ENCODE results near the gene BTD. TPM values are rescaled to one million over a fixed set of nuclear protein-coding genes. Genes with fewer than 3 reads are reported as not detected.

The BTD gene
- total and polyA plus RNA-seq, 10 of the 15 experiments (the other 5 are each of a cell fraction or from before 2014, with no cell fraction given), result 3.4 to 10.3 (median 5.0) TPM

DNA sequence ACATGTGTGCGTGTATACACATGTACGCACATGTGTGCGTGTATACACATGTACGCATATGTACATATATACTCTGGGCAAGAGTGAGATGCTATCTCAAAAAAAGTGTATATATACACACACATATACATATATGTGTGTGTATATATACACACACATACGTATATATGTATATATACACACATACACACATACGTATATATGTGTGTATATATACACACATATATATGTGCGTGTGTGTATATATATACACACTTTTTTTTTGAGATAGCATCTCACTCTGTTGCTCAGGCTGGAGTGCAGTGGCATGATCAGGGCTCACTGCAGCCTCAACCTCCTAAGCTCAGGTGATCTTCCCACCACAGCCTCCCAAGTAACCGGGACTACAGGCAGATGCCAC lies 8.6 kb upstream of the BTD start:
- no peaks in the 10 kb centered on the region for H3K79me2 ChIP-seq (ENCODE audit: control insufficient read depth, insufficient read depth, low read length)
- no TSS peak for BruUV-seq (replicated peaks)
- no peaks in the 10 kb centered on the region for H3K9me3 ChIP-seq (replicated peaks; ENCODE audit: control insufficient read depth, insufficient read depth, low read length)
- intact Hi-C loops (cut with micrococcal nuclease; ENCODE audit: unreplicated experiment) (no loop called here), in situ Hi-C loops (cut with MboI) (no loop called here)
- H3K4me2 ChIP-seq (ENCODE audit: control insufficient read depth, insufficient read depth), result no peak overlapping the region
- DNase-seq (ENCODE audit: low read depth, low spot score), result no peak
- peaks cover 0 to 6% of the 10 kb centered on the region in 2 experiments; a peak in 2 of 4 replicates for H3K36me3 ChIP-seq (ENCODE audit: control insufficient read depth in 2 of 2, insufficient read depth in 2 of 2, low read length in 1 of 2)
- ATAC-seq, result no peak
- H3K4me3 ChIP-seq, result no peak overlapping the region
- no peak for TF ChIP-seq HDAC6 (IDR thresholded peaks at IDR 0.05; ENCODE audit: unreplicated experiment)
- TF ChIP-seq, protein P1, sequence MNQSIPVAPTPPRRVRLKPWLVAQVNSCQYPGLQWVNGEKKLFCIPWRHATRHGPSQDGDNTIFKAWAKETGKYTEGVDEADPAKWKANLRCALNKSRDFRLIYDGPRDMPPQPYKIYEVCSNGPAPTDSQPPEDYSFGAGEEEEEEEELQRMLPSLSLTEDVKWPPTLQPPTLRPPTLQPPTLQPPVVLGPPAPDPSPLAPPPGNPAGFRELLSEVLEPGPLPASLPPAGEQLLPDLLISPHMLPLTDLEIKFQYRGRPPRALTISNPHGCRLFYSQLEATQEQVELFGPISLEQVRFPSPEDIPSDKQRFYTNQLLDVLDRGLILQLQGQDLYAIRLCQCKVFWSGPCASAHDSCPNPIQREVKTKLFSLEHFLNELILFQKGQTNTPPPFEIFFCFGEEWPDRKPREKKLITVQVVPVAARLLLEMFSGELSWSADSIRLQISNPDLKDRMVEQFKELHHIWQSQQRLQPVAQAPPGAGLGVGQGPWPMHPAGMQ (IDR thresholded peaks at IDR 0.05; ENCODE audit: borderline replicate concordance), result no peak
- TF ChIP-seq ETV6 (conservative IDR thresholded peaks at IDR 0.05 in 1 of 2, IDR thresholded peaks at IDR 0.05 in 1 of 2; ENCODE audit: borderline replicate concordance in 1 of 2, low read depth in 1 of 2), result no peak
- TF ChIP-seq, protein P2, sequence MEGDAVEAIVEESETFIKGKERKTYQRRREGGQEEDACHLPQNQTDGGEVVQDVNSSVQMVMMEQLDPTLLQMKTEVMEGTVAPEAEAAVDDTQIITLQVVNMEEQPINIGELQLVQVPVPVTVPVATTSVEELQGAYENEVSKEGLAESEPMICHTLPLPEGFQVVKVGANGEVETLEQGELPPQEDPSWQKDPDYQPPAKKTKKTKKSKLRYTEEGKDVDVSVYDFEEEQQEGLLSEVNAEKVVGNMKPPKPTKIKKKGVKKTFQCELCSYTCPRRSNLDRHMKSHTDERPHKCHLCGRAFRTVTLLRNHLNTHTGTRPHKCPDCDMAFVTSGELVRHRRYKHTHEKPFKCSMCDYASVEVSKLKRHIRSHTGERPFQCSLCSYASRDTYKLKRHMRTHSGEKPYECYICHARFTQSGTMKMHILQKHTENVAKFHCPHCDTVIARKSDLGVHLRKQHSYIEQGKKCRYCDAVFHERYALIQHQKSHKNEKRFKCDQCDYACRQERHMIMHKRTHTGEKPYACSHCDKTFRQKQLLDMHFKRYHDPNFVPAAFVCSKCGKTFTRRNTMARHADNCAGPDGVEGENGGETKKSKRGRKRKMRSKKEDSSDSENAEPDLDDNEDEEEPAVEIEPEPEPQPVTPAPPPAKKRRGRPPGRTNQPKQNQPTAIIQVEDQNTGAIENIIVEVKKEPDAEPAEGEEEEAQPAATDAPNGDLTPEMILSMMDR (IDR thresholded peaks at IDR 0.05 in 2 of 3, conservative IDR thresholded peaks at IDR 0.05 in 1 of 3; ENCODE audit: control insufficient read depth in 2 of 3, extremely low read depth in 1 of 3, insufficient read depth in 1 of 3, low read depth in 3 of 3, low read length in 3 of 3), result no peak
- TF ChIP-seq, protein P3, sequence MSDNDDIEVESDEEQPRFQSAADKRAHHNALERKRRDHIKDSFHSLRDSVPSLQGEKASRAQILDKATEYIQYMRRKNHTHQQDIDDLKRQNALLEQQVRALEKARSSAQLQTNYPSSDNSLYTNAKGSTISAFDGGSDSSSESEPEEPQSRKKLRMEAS (IDR thresholded peaks at IDR 0.05; ENCODE audit: low read depth, low read length), result no peak
- TF ChIP-seq, protein P4, sequence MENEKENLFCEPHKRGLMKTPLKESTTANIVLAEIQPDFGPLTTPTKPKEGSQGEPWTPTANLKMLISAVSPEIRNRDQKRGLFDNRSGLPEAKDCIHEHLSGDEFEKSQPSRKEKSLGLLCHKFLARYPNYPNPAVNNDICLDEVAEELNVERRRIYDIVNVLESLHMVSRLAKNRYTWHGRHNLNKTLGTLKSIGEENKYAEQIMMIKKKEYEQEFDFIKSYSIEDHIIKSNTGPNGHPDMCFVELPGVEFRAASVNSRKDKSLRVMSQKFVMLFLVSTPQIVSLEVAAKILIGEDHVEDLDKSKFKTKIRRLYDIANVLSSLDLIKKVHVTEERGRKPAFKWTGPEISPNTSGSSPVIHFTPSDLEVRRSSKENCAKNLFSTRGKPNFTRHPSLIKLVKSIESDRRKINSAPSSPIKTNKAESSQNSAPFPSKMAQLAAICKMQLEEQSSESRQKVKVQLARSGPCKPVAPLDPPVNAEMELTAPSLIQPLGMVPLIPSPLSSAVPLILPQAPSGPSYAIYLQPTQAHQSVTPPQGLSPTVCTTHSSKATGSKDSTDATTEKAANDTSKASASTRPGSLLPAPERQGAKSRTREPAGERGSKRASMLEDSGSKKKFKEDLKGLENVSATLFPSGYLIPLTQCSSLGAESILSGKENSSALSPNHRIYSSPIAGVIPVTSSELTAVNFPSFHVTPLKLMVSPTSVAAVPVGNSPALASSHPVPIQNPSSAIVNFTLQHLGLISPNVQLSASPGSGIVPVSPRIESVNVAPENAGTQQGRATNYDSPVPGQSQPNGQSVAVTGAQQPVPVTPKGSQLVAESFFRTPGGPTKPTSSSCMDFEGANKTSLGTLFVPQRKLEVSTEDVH (IDR thresholded peaks at IDR 0.05; ENCODE audit: low read depth, partially characterized antibody), result no peak
- TF ChIP-seq SPI1 (IDR thresholded peaks at IDR 0.05; ENCODE audit: borderline replicate concordance, insufficient read depth, low read depth, low read length), result no peak
- no peaks in the 10 kb centered on the region for H3K4me1 ChIP-seq (ENCODE audit: control insufficient read depth, insufficient read depth, low read length)
- POLR2A ChIA-PET, result no interaction called here
- no peaks in the 10 kb centered on the region for H3K27me3 ChIP-seq (replicated peaks in 1 of 2; ENCODE audit: control insufficient read depth in 2 of 2, insufficient read depth in 2 of 2, low read length in 1 of 2)
- FAIRE-seq, result no peak
- H2AFZ ChIP-seq (ENCODE audit: control insufficient read depth, low read depth, low read length), result no peak overlapping the region
- H3K9ac ChIP-seq (ENCODE audit: control insufficient read depth, insufficient read depth, low read length), result no peak overlapping the region
- H3K27ac ChIP-seq (ENCODE audit: control insufficient read depth, insufficient read depth), result no peak overlapping the region
- no peaks in the 10 kb centered on the region for H4K20me1 ChIP-seq (ENCODE audit: control insufficient read depth, insufficient read depth)
- RAD21 ChIA-PET (ENCODE audit: unreplicated experiment), result no interaction called here
- 92% methylated on average over 8 of the region's 8 CpGs for WGBS (ENCODE audit: insufficient coverage, insufficient replicate concordance, low lambda C conversion rate, missing lambda C conversion rate)
- SMC1A ChIA-PET (ENCODE audit: uncharacterized antibody, unreplicated experiment), result no interaction called here
- CTCF ChIA-PET, result no interaction called here
